HG03097 (cell line): ENCODE measurements around the gene AK9.

Source experiments
- ATAC-seq: cut with Tn5 transposase; IDR thresholded peaks from one replicate; pipeline ENCODE4 v1.9.1; 2021; ENCODE audit not compliant: unreplicated experiment, low FRiP score

AK9 gene

DNA sequence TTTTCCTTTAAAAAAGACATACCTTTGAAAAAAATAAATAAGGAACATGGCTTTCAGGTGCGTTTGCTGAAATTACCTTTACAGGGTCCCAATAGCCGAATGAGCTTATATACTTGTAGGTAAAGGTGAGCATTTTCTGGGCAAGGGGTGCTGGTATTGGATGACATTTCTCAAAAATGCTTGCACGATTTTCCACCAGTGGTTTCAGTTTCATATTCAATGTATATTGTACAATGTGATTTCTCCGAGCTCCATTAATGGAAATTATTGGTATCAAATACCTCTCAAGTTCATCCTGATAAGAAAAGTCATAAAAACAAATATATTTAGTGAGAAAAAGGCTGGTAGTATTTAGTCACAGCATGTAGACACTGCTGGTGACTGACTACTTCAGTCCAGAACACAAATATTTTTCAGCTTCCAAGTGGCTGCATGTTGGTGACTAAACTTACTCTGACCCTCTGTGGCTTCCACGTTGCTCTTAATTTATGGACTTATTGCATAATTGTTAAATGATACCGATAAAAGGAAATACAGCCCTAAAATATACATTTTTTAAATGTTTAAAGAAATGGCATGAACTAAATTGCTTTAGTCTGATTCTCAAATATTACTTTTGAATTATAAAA lies 175.1 kb downstream of the AK9 start:
- ATAC-seq, result no peak

DNA sequence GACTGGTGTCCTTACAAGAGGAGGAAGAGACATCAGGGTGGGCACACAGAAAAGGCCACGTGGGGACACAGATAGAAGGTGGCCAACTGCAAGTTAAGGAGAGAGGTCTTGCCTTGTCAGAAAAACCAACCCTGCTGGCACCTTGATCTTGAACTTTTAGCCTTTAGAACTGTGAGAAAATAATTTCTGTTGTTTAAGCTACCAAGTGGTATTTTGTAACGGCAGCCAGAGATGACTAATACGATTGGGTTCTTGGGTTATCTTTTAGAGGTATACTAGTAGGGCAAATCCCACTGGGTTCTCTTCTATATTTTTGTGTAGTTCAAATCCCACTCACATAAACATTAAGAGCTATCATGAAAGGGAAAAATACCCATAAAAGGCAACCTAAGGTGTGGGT lies 176.1 kb downstream of the AK9 start:
- ATAC-seq, result no peak

DNA sequence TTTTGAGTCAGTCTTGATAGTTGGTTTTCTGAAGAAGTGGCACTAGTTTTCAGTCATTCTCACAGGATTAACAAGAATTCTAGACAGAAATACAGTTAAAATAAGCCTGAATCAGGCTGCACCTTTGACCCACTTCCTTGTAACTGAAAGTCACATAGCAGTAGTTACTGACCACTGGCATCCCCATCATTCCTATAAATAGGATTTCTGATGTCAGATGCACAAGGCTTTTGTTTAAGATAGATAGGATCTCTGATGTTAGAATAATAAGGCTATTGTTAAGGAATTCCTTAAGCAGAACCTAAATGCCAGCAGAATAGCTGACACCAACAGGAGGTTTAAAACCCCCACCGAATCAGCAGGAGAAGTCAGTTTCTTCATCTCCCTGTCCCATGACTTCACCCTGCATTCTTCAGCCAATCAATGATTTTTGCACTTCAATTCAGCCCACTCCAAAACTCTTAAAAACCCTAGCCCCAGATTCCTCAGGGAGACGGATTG lies 177.4 kb downstream of the AK9 start:
- ATAC-seq, result no peak

DNA sequence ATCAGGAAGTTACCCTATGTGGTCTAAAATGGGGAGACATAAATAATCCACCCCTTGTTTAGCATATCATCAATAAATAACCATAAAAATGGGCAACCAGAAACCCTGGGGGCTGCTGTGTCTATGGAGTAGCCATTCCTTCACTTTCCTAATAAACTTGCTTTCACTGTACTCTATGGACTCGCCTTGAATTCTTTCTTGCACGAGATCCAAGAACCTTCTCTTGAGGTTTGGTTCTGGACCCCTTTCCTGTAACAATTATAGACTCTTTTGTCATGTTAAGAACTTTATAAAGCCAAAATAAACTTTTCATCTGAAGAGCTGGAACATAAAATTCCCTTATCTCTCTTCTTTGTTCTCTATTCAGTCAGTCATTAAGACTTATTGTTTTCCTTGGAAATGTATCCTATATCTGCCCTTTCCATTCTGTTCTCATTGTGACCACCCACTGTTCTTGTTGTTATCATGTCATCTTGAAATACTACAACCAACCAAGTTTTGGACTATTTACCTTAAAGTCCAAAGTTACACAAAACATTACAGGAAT lies 178.7 kb downstream of the AK9 start:
- no peak for ATAC-seq

DNA sequence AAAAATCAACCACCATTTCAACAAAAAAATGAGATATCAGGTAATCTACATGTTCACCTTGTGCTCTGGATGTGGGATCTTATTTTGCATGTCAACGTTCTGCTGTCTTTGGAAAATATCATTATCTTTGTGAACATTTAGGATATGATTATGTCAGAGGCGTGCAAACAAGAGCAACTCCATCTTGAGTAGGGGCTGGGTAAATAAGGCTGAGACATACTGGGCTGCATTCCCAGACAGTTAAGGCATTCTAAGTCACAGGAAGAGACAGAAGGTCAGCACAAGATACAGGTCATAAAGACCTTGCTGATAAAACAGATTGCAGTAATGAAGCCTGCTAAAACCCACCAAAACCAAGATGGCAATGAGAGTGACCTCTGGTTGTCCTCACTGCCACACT lies 179.2 kb downstream of the AK9 start:
- no peak for ATAC-seq

DNA sequence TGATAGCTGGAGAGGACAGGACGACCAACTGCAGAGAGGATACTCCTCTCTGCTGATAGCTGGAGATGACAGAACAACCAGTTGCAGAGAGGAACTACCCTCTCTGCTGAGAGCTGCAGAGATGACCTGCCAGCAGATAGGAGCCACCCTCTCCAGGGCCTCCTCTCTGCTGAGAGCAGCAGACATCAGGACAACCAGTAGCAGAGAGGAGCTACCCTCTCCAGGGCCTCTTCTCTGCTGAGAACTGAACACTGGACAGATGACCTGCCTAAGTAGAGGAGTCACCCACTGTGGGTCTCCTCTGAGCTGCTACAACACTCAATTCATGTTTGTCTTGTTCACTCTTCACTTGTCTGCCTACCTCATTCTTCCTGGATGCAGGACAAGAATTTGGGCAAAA lies 180.6 kb downstream of the AK9 start:
- ATAC-seq, result no peak

DNA sequence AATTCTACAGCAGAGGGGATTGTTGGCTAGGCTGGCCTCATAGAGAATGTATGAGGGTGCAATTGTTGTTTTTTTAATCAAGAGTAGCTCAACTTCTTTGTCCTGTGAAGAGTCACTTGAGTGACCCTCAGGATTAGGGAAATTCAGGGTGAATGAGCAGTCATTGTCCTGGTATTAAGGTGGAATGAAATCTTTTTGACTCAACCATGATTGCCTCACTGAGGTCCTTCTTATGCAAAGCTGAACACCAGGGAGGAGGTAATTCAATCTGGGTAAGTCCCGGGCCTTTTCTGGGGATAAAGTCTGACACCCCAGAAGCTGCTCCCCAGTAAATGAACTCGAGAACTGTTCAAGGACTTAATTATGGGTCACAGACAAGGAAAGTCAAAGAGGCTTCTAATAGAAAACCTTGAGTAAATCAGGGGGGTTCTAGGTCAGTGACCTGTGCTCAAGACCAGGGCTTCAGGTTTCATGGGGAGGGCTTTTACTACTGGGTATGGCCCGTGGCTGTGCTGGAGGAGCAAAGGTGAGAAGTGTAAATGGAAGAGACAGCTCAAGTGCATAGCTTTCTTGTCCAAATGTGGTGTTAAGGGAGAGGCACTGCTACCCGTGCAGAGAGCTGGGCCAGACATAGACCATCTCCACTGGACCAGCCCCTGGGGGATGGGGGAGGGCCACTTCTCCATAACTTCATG lies 182.7 kb downstream of the AK9 start:
- no peak for ATAC-seq

DNA sequence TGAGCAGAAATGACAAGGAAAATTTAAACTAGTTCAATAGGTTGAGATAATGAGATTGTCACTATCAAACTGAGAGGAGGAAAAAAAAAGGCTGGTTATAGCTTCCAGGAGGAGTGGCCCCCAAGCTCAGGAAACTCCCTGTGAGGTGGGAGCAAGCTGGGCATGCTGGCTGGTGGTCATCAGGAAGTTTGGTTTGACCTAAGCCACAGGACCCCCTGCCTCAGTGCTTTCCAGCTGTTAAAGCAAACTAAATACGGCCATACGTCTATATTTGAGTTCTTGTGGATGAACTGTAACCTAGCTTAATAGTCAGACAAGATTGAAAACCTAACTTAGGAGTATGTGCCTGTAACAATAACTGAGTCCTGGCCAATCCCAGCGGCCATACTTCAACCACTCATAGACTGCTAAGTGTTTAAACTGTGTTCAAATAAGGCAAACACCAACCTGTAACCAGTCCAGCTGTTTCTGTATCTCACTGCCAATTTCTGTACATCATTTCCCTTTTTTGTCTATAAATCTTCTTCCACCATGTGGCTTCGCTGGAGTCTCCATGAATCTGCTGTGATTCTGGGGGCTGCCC lies 183.4 kb downstream of the AK9 start:
- ATAC-seq, result no peak

DNA sequence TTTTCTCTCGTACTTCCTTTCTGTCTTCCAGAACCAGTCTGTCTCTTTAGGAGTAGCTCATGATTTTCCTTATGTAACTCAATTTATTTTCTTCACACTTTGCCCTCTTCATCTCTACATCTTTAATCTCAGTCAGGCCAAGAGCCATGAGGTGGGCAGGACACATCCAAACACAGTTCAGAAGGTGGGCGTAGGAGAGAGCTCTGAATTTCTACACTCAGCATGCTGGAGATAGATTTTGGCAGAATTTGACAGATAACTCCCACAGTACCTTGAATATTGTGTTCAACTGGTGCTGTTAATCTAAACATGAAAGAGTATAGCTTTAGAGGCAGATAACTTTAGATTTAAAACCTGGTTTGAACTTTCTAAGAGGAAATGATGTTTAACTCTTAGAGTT lies 184.2 kb downstream of the AK9 start:
- no peak for ATAC-seq

DNA sequence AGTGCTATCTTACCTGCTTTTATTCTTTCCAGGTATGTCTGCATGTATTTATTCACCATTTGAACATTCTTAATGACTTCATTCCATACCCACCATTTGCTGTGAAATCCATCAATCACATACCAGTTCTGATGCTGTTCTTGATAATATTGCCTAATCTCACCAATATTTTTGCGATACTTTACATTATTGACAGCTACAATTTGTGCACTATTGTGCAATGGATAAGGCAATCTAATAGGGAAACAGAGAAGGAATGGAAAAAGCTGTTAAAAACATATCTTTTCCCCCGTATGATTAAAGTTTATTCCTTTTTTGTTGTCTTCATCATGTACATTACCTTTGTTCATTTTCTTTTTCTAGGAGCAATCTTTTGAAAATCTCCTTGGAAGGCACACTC lies 184.7 kb downstream of the AK9 start:
- no peak for ATAC-seq

DNA sequence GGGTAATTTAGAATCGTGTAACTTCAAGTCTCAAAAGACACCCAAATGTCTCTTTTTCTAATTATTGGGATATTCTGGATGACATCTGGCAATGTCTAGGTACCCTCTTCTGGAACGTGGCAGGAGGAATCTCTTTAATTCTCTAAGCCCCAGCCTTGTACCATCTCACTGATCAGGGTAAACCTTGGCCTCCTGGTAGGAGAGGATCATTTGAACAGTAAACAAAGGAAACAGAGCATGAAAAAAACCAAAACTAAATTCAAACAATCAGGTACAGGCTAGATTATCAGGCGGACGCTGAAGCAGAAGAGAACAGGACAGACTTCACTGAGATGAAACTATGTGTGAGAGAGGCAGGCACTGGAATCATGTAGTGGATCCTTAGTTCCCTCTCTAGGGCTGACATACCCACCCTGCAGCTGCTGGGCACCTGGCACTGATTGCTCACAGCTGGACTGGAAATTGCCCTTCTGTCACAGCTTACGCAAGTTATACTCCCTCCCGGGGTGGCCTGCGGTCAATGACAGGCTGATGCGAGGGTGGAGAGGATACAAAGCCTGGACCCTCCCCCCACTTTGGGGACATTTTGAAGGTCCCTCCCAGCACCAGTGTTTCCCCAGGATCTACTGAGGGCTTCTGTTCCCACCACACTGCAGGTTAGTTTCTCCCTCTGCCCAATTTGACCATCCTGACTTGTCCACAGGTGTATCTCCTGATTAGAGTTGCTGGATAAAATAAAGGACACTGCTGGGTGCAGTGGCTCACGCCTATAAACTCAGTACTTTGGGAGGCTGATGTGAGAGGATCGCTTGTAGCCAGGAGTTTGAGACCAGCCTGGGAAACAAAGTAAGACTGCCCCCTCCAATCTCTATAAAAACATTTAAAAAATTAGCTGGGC lies 187.4 kb downstream of the AK9 start:
- ATAC-seq, result no peak

DNA sequence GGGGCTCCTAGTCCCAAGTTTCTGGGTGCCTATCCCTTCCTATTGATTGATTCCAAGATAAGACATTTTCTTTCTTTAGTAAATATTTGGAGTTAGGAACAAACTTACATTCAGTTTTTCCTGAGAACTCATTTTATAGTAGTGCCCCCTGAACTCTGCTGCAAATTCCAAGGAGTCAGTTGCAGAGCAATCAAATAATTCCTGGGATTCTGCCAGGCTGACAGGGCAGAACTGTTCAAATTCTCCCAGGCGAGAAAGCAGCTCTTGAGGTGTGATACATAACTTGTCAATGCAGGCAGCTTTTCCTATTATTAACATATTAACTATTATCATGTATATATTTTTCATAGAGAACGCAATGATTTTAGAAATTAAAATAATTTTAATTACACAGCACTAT lies 192.1 kb downstream of the AK9 start:
- no peak for ATAC-seq

DNA sequence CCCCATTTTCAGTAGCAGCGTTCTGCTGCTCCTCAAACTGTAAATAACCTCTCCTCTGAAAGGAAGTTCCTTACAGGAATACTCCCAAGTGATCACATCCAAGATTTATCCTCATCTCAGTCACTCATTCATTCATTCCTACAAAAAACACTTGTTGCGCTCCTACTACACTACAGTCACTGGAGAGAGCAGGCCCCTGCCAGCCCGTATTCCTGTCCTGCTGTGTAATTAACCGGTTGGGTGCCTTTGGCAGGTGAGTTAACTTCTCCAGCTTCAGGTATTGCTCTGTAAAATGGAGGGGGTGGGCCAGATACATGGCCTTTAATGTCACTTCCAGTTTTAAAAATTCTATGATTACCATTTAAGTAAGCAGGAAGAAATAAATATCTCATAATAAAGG lies 192.9 kb downstream of the AK9 start:
- no peak for ATAC-seq

DNA sequence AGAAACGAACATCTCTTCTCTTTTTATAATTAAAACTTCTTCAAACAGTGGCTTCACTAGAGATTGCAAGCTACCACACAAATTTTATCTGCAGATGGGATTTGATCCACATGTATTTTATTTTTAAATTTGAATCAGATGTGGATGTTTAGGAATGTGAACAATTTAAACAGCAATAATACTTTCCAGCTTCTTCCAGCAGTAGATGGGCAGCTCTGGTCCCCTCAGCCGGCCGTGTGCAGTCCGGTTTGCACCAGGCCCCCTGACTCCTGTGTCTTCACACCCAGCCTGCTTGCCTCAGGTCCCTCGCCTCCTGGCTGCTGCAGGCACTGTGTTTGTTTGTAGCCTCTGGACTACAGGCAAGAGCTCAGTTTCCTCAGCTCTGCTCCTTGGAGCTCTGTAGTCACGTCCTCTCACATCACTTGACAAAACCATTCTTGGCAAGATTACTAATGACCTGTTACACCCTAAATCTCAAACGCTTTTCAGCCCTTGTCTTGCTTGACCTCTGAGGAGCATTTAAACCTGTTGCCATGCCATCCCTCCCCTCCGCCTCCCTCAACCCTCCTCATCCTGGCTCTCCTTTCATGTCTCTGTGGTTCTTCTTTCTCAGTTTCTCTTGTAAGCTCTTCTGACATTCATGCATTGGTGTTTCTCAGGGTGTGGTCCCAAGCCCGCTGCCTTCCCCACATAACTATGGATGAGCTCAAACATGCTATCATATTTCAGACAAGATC lies 194.8 kb downstream of the AK9 start:
- no peak for ATAC-seq

DNA sequence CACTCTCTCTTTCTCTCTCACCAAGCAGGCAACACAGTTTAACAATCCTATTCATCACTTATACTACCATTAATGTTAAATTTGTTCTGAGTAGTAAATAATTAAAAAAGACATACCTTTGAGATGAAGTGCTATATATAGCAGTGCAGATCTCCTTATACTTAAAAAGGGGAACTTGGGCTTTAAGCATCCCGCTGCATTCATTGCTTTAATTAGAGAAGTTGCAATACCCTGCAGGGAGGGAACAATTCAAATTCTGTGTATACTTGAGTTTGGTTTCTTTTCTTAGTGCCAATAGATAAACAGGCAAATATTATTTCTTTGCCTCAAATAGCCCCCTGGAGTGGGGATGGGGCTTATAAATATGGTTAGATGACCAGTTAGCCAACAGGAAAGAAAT lies 197.1 kb downstream of the AK9 start:
- ATAC-seq, result no peak

DNA sequence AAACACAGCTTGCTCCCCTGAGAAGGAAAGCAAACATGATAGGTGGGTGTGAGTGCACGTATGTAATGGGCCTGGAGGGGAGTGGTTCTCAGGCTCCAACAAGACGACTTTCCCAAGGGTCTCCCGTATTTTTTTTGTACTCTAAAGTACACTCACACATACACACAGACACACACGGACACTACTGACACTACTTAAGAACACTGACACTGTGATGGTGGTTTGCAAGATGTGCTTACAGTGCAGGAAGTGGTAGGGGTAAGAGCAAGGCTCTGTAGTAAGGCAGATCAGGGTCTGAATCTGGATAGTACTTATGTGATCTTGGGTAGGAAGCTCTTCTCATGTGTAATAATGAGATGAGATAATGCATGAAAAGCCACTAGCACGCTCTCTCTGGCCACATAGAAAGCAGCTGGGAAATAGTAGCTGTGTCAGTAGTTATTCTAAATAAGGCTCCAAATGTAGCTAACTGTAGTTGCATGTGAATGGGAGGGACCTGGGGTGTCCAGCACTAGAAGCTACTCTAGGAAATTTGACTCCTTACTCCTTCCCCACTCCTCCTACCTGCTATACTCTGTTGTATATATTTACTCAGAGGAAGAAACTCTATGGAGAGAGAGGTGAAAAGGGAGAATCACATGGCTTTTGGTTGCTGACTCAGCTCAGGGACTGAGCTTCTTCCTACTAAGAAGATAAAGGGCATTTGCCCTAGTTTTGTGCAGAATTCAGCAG lies 199.6 kb downstream of the AK9 start:
- ATAC-seq, result no peak

DNA sequence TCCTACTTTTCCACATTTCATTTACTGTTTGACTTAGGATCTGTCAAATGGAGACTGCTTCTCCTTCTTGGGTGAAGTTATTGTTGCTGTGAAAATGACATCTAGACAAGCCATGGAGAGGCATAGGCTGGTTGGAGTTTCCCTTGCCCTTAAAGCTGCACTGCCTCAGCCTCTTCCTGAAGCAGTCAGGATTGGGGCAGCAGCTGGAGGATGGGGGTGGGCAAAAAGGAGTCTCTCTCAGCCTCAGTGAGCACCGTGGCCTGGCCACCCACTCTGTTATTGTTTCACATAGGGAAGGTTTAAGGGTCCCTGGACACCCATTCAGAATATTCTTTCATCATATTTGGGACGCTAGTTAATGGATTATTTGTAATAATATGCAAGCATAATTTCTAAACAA lies 200.3 kb downstream of the AK9 start:
- no peak for ATAC-seq

DNA sequence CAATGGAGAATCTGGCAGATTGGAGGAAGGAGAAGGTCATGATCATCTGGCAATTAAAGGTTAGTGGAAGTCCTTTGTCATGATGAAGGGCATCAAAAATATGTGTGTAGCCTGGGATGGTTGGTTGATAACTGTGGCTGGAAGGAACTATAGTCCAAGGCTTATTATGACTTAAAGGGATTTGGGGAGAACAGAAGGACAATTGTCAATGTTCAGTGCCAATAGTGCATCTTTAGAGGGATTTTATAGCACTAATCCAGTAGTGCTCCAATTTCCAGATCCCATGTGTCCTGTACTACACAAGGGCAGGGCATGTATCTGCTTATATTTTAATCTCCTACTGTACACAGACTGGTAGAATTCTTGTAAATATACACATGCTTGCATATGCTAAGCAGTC lies 203.0 kb downstream of the AK9 start:
- no peak for ATAC-seq

DNA sequence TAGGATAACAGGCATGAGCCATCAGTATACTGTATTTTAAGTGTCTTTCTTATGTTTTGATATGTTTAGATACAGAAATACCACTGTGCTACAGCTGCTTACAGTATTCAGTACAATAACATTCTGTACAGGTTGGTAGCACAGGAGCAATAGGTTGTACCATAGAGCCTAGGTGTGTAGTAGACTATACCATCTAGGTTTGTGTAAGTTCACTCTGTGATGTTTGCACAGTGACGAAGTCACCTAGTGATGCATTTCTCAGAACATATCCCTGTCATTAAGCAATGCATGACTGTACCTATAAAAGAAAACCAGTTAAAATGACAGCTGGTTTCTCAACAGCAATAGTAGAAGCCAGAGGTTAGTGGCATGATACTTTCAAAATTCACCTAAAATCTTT lies 204.9 kb downstream of the AK9 start:
- ATAC-seq, result no peak
